ENCODE data around the gene SLC12A6. TPM values are rescaled to one million over a fixed set of nuclear protein-coding genes. Genes with fewer than 3 reads are reported as not detected.
A peak's percentile ranks its signal among the peaks of the same experiment; 100 is the strongest.

Gene SLC12A6
- total and polyA plus RNA-seq, 2 of the 13 experiments (the other 11 are each of a cell fraction or from before 2014, with no cell fraction given) = 15.2 to 30.1 TPM

DNA sequence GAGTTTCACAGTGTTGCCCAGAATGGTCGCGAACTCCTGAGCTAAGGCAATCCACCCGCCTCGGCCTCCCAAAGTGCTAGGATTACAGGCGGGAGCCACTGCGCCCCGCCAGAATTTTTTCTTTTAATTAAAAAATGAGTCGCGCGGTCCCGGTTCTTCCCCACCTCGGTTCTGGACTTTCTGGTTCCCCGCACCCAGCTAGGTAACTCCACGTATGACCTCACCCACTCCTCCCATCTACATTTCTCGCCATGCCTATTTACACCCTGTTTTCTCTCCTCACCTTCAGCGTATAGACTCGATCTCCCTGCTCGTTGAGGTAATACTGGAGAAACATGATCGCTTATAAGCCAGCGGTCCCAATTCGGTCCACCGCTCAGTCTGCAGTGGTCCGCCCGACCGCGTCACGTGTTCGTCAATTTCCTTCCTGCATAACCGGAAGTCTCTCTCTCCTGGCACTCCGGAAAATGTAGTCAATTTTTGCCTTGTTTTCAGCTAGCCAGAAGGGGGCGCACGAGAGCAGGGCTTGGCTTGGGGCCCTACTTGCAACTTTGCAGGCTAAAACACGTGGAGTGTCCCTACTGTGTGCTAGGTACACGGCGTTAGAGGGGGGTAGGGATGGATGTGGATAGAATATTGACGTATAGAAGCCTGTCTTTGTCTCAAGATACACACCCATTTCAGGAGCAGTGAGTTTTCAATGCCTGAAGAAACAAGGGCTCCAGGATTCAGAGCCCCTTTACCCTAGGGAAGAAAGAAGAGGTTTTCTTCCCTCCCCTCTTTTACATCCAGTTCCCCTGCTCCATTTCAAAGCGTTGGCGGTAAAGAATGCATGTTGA is 5.4 kb upstream of the SLC12A6 start, which contains the start of the genes NOP10 and NUTM1 (continued):
- no peak for TF ChIP-seq MAFK (conservative IDR thresholded peaks at IDR 0.05 in 1 of 2, IDR thresholded peaks at IDR 0.05 in 1 of 2; ENCODE audit: low read length in 2 of 2)
- TF ChIP-seq HNRNPLL (IDR thresholded peaks at IDR 0.05; ENCODE audit: low read depth, low read length, poor library complexity, severe bottlenecking) = peak; percentile 33
- no peak; the same call in 1 of the 2 replicates for TF ChIP-seq ZBTB8A (CRISPR knock-in tag; IDR thresholded peaks at IDR 0.05; ENCODE audit: borderline replicate concordance, low read depth)
- TF ChIP-seq SNAI1 (CRISPR knock-in tag; IDR thresholded peaks at IDR 0.05; ENCODE audit: borderline replicate concordance) = no peak
- 0 out of 2 replicates have a peak, but pooled peaks have one; percentile 65 for TF ChIP-seq HIVEP1 (CRISPR knock-in tag; IDR thresholded peaks at IDR 0.05)
- no peak for TF ChIP-seq HMGA1 (CRISPR knock-in tag; conservative IDR thresholded peaks at IDR 0.05)
- no peak; the same call in 1 of the 2 replicates for TF ChIP-seq HNF1A (IDR thresholded peaks at IDR 0.05; ENCODE audit: low read depth)
- TF ChIP-seq HNF1A (CRISPR knock-in tag; IDR thresholded peaks at IDR 0.05; ENCODE audit: borderline replicate concordance) = peak; percentile 21; the same call in 1 of the 2 replicates
- no peak; the same call in 1 of the 2 replicates for TF ChIP-seq HNF1B (CRISPR knock-in tag; IDR thresholded peaks at IDR 0.05)
- TF ChIP-seq SP5 (CRISPR knock-in tag; IDR thresholded peaks at IDR 0.05; ENCODE audit: borderline replicate concordance, low read depth) = no peak
- TF ChIP-seq ZNF598 (CRISPR knock-in tag; IDR thresholded peaks at IDR 0.05; ENCODE audit: borderline replicate concordance) = peak; percentile 66; the same call in 1 of the 2 replicates
- TF ChIP-seq, protein P1, sequence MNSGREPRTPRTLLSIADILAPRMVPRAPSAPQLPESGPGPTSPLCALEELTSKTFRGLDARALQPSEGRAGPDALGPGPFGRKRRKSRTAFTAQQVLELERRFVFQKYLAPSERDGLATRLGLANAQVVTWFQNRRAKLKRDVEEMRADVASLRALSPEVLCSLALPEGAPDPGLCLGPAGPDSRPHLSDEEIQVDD (CRISPR knock-in tag; IDR thresholded peaks at IDR 0.05; ENCODE audit: borderline replicate concordance) = no peak
- TF ChIP-seq ZNF296 (CRISPR knock-in tag; conservative IDR thresholded peaks at IDR 0.05) = no peak
- peak; percentile 76 for TF ChIP-seq PHF21A (CRISPR knock-in tag; IDR thresholded peaks at IDR 0.05)
- TF ChIP-seq JUNB (CRISPR knock-in tag; IDR thresholded peaks at IDR 0.05; ENCODE audit: borderline replicate concordance) = peak; percentile 19; the same call in 1 of the 2 replicates
- TF ChIP-seq SMC3 (IDR thresholded peaks at IDR 0.05; ENCODE audit: low read length) = peak; percentile 77
- TF ChIP-seq FOXP1 (IDR thresholded peaks at IDR 0.05) = no peak
- no peak; the same call in 1 of the 2 replicates for TF ChIP-seq FOXP1 (CRISPR knock-in tag; IDR thresholded peaks at IDR 0.05)
- no peak; the same call in 1 of the 2 replicates for TF ChIP-seq ZNF782 (CRISPR knock-in tag; IDR thresholded peaks at IDR 0.05; ENCODE audit: borderline replicate concordance)
- TF ChIP-seq TOE1 (CRISPR knock-in tag; IDR thresholded peaks at IDR 0.05) = no peak
- no peak for TF ChIP-seq XBP1 (CRISPR knock-in tag; IDR thresholded peaks at IDR 0.05)
- TF ChIP-seq ZSCAN30 (CRISPR knock-in tag; IDR thresholded peaks at IDR 0.05) = no peak
- TF ChIP-seq, protein P2, sequence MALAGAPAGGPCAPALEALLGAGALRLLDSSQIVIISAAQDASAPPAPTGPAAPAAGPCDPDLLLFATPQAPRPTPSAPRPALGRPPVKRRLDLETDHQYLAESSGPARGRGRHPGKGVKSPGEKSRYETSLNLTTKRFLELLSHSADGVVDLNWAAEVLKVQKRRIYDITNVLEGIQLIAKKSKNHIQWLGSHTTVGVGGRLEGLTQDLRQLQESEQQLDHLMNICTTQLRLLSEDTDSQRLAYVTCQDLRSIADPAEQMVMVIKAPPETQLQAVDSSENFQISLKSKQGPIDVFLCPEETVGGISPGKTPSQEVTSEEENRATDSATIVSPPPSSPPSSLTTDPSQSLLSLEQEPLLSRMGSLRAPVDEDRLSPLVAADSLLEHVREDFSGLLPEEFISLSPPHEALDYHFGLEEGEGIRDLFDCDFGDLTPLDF (CRISPR knock-in tag; IDR thresholded peaks at IDR 0.05) = no peak

Data from HepG2 (cell line).